Measurements from ENCODE around the gene ITPRIPL2.

ITPRIPL2 gene

GRCh38 chr16:19090916-19091315 is 22.8 kb upstream of the ITPRIPL2 start:
- no peak overlapping the region for H3K4me3 ChIP-seq (ENCODE audit: low read depth, low read length)
- no peak for TF ChIP-seq MAX (IDR thresholded peaks at IDR 0.05; ENCODE audit: low read depth, low read length)
- no peak for TF ChIP-seq MYC (IDR thresholded peaks at IDR 0.05; ENCODE audit: low read depth, low read length)
- TF ChIP-seq POLR2A (IDR thresholded peaks at IDR 0.05; ENCODE audit: extremely low read depth, insufficient read length) = no peak
- no peak for TF ChIP-seq CTCF (IDR thresholded peaks at IDR 0.05; ENCODE audit: low read depth, low read length)
- no peak for DNase-seq (ENCODE audit: low read depth)

- DNase-seq (ENCODE audit: low read depth) = no peak
- TF ChIP-seq CTCF (IDR thresholded peaks at IDR 0.05; ENCODE audit: low read depth, low read length) (no peak), MAX (IDR thresholded peaks at IDR 0.05; ENCODE audit: low read depth, low read length) (no peak), MYC (IDR thresholded peaks at IDR 0.05; ENCODE audit: low read depth, low read length) (no peak), POLR2A (IDR thresholded peaks at IDR 0.05; ENCODE audit: extremely low read depth, insufficient read length) (no peak)
Measured at GRCh38 chr16:19092653-19093410, 20.9 kb upstream of the ITPRIPL2 start.

GRCh38 chr16:19093631-19094541 is 19.9 kb upstream of the ITPRIPL2 start:
- no peak for TF ChIP-seq POLR2A (IDR thresholded peaks at IDR 0.05; ENCODE audit: extremely low read depth, insufficient read length)
- DNase-seq (ENCODE audit: low read depth) = no peak
- H3K4me3 ChIP-seq (ENCODE audit: low read depth, low read length) = no peak overlapping the region

More at GRCh38 chr16:19092653-19093410, 20.9 kb upstream of the ITPRIPL2 start:
- no peak overlapping the region for H3K4me3 ChIP-seq (ENCODE audit: low read depth, low read length)

- peak; percentile 45; the same call in 1 of the 2 replicates for TF ChIP-seq MAX (IDR thresholded peaks at IDR 0.05; ENCODE audit: low read depth, low read length)
- TF ChIP-seq MYC (IDR thresholded peaks at IDR 0.05; ENCODE audit: low read depth, low read length) = no peak
- peak; percentile 22 for DNase-seq (ENCODE audit: low read depth)
- H3K4me3 ChIP-seq (ENCODE audit: low read depth, low read length) = no peak overlapping the region
Measured at GRCh38 chr16:19094542-19095365, 19.0 kb upstream of the ITPRIPL2 start.

- no peak for TF ChIP-seq POLR2A (IDR thresholded peaks at IDR 0.05; ENCODE audit: extremely low read depth, insufficient read length)
- no peak for TF ChIP-seq MYC (IDR thresholded peaks at IDR 0.05; ENCODE audit: low read depth, low read length)
- no peak for TF ChIP-seq MAX (IDR thresholded peaks at IDR 0.05; ENCODE audit: low read depth, low read length)
- TF ChIP-seq CTCF (IDR thresholded peaks at IDR 0.05; ENCODE audit: low read depth, low read length) = no peak
- no peak overlapping the region for H3K4me3 ChIP-seq (ENCODE audit: low read depth, low read length)
- no peak for DNase-seq (ENCODE audit: low read depth)
Measured at GRCh38 chr16:19095654-19096053, 18.1 kb upstream of the ITPRIPL2 start.

GRCh38 chr16:19098173-19098572 is 15.6 kb upstream of the ITPRIPL2 start:
- TF ChIP-seq CTCF (IDR thresholded peaks at IDR 0.05; ENCODE audit: low read depth, low read length) (no peak), MYC (IDR thresholded peaks at IDR 0.05; ENCODE audit: low read depth, low read length) (no peak), MAX (IDR thresholded peaks at IDR 0.05; ENCODE audit: low read depth, low read length) (no peak), POLR2A (IDR thresholded peaks at IDR 0.05; ENCODE audit: extremely low read depth, insufficient read length) (no peak)
- DNase-seq (ENCODE audit: low read depth) = no peak
- H3K4me3 ChIP-seq (ENCODE audit: low read depth, low read length) = no peak overlapping the region

Measured in NB4 (cell line).